ENCODE data around the gene AGBL4.

AGBL4 gene

GRCh38 chr1:48693674-48694320, 1330.0 kb downstream of the AGBL4 start:
- Histone ChIP-seq H3K4me2 (ENCODE audit: insufficient read depth, low read length) (no peak overlapping the region), H3K9me3 (ENCODE audit: insufficient read depth, low read length, severe bottlenecking) (no peaks in the 10 kb centered on the region), H2AFZ (ENCODE audit: low read depth, low read length) (no peak overlapping the region), H3K79me2 (ENCODE audit: insufficient read depth, low read length) (no peaks in the 10 kb centered on the region), H3K27ac (ENCODE audit: low read length) (no peak overlapping the region), H3K4me1 (ENCODE audit: insufficient read depth, low read length) (no peaks in the 10 kb centered on the region), H3K9ac (ENCODE audit: low read depth, low read length) (no peak overlapping the region), H4K20me1 (ENCODE audit: insufficient read depth, low read length) (no peaks in the 10 kb centered on the region), H3K36me3 (ENCODE audit: insufficient read depth, low read length) (no peaks in the 10 kb centered on the region), H3K4me3 (ENCODE audit: low read depth in 1 of 2, low read length in 2 of 2) (no peak overlapping the region), H3K27me3 (ENCODE audit: insufficient read depth, low read length, poor library complexity) (peaks cover 15% of the 10 kb centered on the region)
- TF ChIP-seq CTCF (IDR thresholded peaks at IDR 0.05; ENCODE audit: borderline replicate concordance, extremely low read depth, low read length, poor library complexity, severe bottlenecking) = no peak
- TF ChIP-seq EZH2 (IDR thresholded peaks at IDR 0.05; ENCODE audit: borderline replicate concordance, low read depth, low read length, severe bottlenecking) = no peak
- DNase-seq = no peak
- no peak for ATAC-seq (ENCODE audit: insufficient read depth, low read depth)

- Histone ChIP-seq H3K4me1 (ENCODE audit: insufficient read depth, low read length) (no peaks in the 10 kb centered on the region), H3K27me3 (ENCODE audit: insufficient read depth, low read length, poor library complexity) (peaks cover 15% of the 10 kb centered on the region), H3K9me3 (ENCODE audit: insufficient read depth, low read length, severe bottlenecking) (no peaks in the 10 kb centered on the region), H3K4me3 (ENCODE audit: low read depth in 1 of 2, low read length in 2 of 2) (no peak overlapping the region), H3K36me3 (ENCODE audit: insufficient read depth, low read length) (no peaks in the 10 kb centered on the region), H4K20me1 (ENCODE audit: insufficient read depth, low read length) (no peaks in the 10 kb centered on the region), H3K4me2 (ENCODE audit: insufficient read depth, low read length) (no peak overlapping the region), H3K79me2 (ENCODE audit: insufficient read depth, low read length) (no peaks in the 10 kb centered on the region), H3K9ac (ENCODE audit: low read depth, low read length) (no peak overlapping the region), H3K27ac (ENCODE audit: low read length) (no peak overlapping the region), H2AFZ (ENCODE audit: low read depth, low read length) (no peak overlapping the region)
- TF ChIP-seq EZH2 (IDR thresholded peaks at IDR 0.05; ENCODE audit: borderline replicate concordance, low read depth, low read length, severe bottlenecking) = no peak
- no peak for TF ChIP-seq CTCF (IDR thresholded peaks at IDR 0.05; ENCODE audit: borderline replicate concordance, extremely low read depth, low read length, poor library complexity, severe bottlenecking)
- DNase-seq (no peak), ATAC-seq (ENCODE audit: insufficient read depth, low read depth) (no peak)
Measured at GRCh38 chr1:48693180-48693579, 1330.6 kb downstream of the AGBL4 start.

- H2AFZ ChIP-seq (ENCODE audit: low read depth, low read length) = no peak overlapping the region
- no peaks in the 10 kb centered on the region for H4K20me1 ChIP-seq (ENCODE audit: insufficient read depth, low read length)
- H3K27me3 ChIP-seq (ENCODE audit: insufficient read depth, low read length, poor library complexity) = peaks cover 15% of the 10 kb centered on the region
- TF ChIP-seq CTCF (IDR thresholded peaks at IDR 0.05; ENCODE audit: borderline replicate concordance, extremely low read depth, low read length, poor library complexity, severe bottlenecking) (no peak), EZH2 (IDR thresholded peaks at IDR 0.05; ENCODE audit: borderline replicate concordance, low read depth, low read length, severe bottlenecking) (no peak)
- no peak overlapping the region for H3K27ac ChIP-seq (ENCODE audit: low read length)
- H3K4me1 ChIP-seq (ENCODE audit: insufficient read depth, low read length) = no peaks in the 10 kb centered on the region
- no peaks in the 10 kb centered on the region for H3K36me3 ChIP-seq (ENCODE audit: insufficient read depth, low read length)
- ATAC-seq (ENCODE audit: insufficient read depth, low read depth) = no peak
- DNase-seq = no peak
- H3K9ac ChIP-seq (ENCODE audit: low read depth, low read length) = no peak overlapping the region
- no peaks in the 10 kb centered on the region for H3K9me3 ChIP-seq (ENCODE audit: insufficient read depth, low read length, severe bottlenecking)
- no peak overlapping the region for H3K4me3 ChIP-seq (ENCODE audit: low read depth in 1 of 2, low read length in 2 of 2)
- no peak overlapping the region for H3K4me2 ChIP-seq (ENCODE audit: insufficient read depth, low read length)
- no peaks in the 10 kb centered on the region for H3K79me2 ChIP-seq (ENCODE audit: insufficient read depth, low read length)
Measured at GRCh38 chr1:48692235-48692634, 1331.5 kb downstream of the AGBL4 start.
